ENCODE measurements around the gene RAD18.

- no peak for TF ChIP-seq CTCF (IDR thresholded peaks at IDR 0.05)
- TF ChIP-seq EP300 (IDR thresholded peaks at IDR 0.05) = no peak
- TF ChIP-seq POLR2A (IDR thresholded peaks at IDR 0.05) = no peak
- no peak for TF ChIP-seq POLR2AphosphoS5 (IDR thresholded peaks at IDR 0.05)
Measured at GRCh38 chr3:8847317-8847716, 116.0 kb downstream of the RAD18 start.
